Suprapubic skin (tissue), 4 donors: ENCODE data around the gene DPF1. TPM values are rescaled to one million over a fixed set of nuclear protein-coding genes. Genes with fewer than 3 reads are reported as not detected.

Experiments used
- DNase-seq, 2 donors: peaks; one replicate each; pipeline ENCODE4 v3.0.0-alpha.2; 2019; ENCODE audit warnings: low spot score in 2 of 2
- H3K27ac ChIP-seq: fragments of 200-600 bp; sonication (generic); one replicate; pipeline ENCODE4 v1.5.1; 2019
- H3K27me3 ChIP-seq: fragments of 200-600 bp; sonication (generic); one replicate; pipeline ENCODE4 v1.5.1; 2019
- H3K36me3 ChIP-seq: fragments of 200-600 bp; sonication (generic); one replicate; pipeline ENCODE4 v1.5.1; 2019
- H3K4me1 ChIP-seq: fragments of 200-600 bp; sonication (generic); one replicate; pipeline ENCODE4 v1.5.1; 2019
- H3K4me3 ChIP-seq: fragments of 200-600 bp; sonication (generic); one replicate; pipeline ENCODE4 v1.5.1; 2019; ENCODE audit warnings: mild to moderate bottlenecking
- H3K9me3 ChIP-seq: fragments of 200-600 bp; sonication (generic); one replicate; pipeline ENCODE4 v1.5.1; 2019
- CTCF ChIP-seq, 2 donors: fragments of 200-600 bp in 1 of 2; fragments of 450-650 bp in 1 of 2; sonication (generic) in 1 of 2; IDR thresholded peaks; one replicate each; pipeline ENCODE4 v1.5.1; 2016 to 2019; ENCODE audit warnings: antibody characterized with exemption in 2 of 2, mild to moderate bottlenecking in 1 of 2, moderate library complexity in 1 of 2
- EP300 ChIP-seq: sonication (generic); formaldehyde crosslinking; IDR thresholded peaks from one replicate; pipeline ENCODE4 v1.6.1; 2017; ENCODE audit warnings: antibody characterized with exemption
- POLR2A ChIP-seq, 2 donors: fragments of 450-650 bp; IDR thresholded peaks; one replicate each; pipeline ENCODE4 v1.6.1; 2017; ENCODE audit warnings: antibody characterized with exemption in 2 of 2, mild to moderate bottlenecking in 2 of 2, moderate library complexity in 2 of 2
- POLR2AphosphoS5 ChIP-seq, 3 donors: sonication (generic); formaldehyde crosslinking; IDR thresholded peaks; one replicate each; pipeline ENCODE4 v1.6.1; 2017; ENCODE audit warnings: antibody characterized with exemption in 3 of 3
- WGBS: methylation state at CpG from one replicate; pipeline ENCODE4 v1.1.5; 2018; 5-methylcytosine and 5-hydroxymethylcytosine counted together
- total RNA-seq, 4 donors: library from RNA; depleted of rRNA; stranded (reverse); fragments of >200 nt; gene quantifications; one replicate each; pipeline ENCODE4 v1.1.0, GENCODE V29; 2016

The DPF1 gene
- total RNA-seq, 4 donors from 2014 or later, result 1.1 TPM; not detected in 3

GRCh38 chr19:38170334-38170733 is 53.7 kb downstream of the DPF1 start:
- Histone ChIP-seq H3K4me1 (peaks cover 7% of the 10 kb centered on the region), H3K9me3 (no peaks in the 10 kb centered on the region), H3K27ac (no peak overlapping the region), H3K36me3 (peaks cover 35% of the 10 kb centered on the region), H3K4me3 (no peak overlapping the region), H3K27me3 (no peaks in the 10 kb centered on the region)
- WGBS, result 66% methylated on average over 4 of the region's 12 CpGs
- TF ChIP-seq POLR2A (IDR thresholded peaks at IDR 0.05), result no peak
- TF ChIP-seq EP300, result no peak
- TF ChIP-seq CTCF (IDR thresholded peaks at IDR 0.05), result no peak
- TF ChIP-seq POLR2AphosphoS5 (IDR thresholded peaks at IDR 0.05), result no peak
- DNase-seq, result no peak

- WGBS, result 84% methylated on average over 4 of the region's 4 CpGs
- TF ChIP-seq POLR2AphosphoS5 (IDR thresholded peaks at IDR 0.05) (no peak), POLR2A (IDR thresholded peaks at IDR 0.05) (no peak), CTCF (IDR thresholded peaks at IDR 0.05) (no peak)
- no peak for DNase-seq
- peaks cover 52% of the 10 kb centered on the region for H3K36me3 ChIP-seq
- H3K27me3 ChIP-seq, result no peaks in the 10 kb centered on the region
- H3K27ac ChIP-seq, result no peak overlapping the region
- no peak overlapping the region for H3K4me3 ChIP-seq
- peaks cover 5% of the 10 kb centered on the region for H3K4me1 ChIP-seq
- H3K9me3 ChIP-seq, result no peaks in the 10 kb centered on the region
Measured at GRCh38 chr19:38168637-38169036, 55.4 kb downstream of the DPF1 start.

GRCh38 chr19:38165335-38165734 is 58.7 kb downstream of the DPF1 start:
- H3K27me3 ChIP-seq, result no peaks in the 10 kb centered on the region
- H3K27ac ChIP-seq, result no peak overlapping the region
- WGBS, result 92% methylated on average over 6 of the region's 6 CpGs
- no peak for DNase-seq
- H3K9me3 ChIP-seq, result peaks cover 4% of the 10 kb centered on the region
- no peak for TF ChIP-seq POLR2A (IDR thresholded peaks at IDR 0.05)
- no peak for TF ChIP-seq POLR2AphosphoS5 (IDR thresholded peaks at IDR 0.05)
- no peak for TF ChIP-seq EP300
- TF ChIP-seq CTCF (IDR thresholded peaks at IDR 0.05), result no peak
- peaks cover 70% of the 10 kb centered on the region for H3K36me3 ChIP-seq
- no peak overlapping the region for H3K4me3 ChIP-seq
- no peaks in the 10 kb centered on the region for H3K4me1 ChIP-seq

- no peak overlapping the region for H3K4me3 ChIP-seq
- H3K27me3 ChIP-seq, result no peaks in the 10 kb centered on the region
- TF ChIP-seq CTCF (IDR thresholded peaks at IDR 0.05) (no peak), POLR2A (IDR thresholded peaks at IDR 0.05) (no peak), EP300 (no peak), POLR2AphosphoS5 (IDR thresholded peaks at IDR 0.05) (no peak)
- peaks cover 4% of the 10 kb centered on the region for H3K9me3 ChIP-seq
- no peak for DNase-seq
- H3K4me1 ChIP-seq, result no peaks in the 10 kb centered on the region
- H3K36me3 ChIP-seq, result peaks cover 74% of the 10 kb centered on the region
- WGBS, result 96% methylated on average over 24 of the region's 25 CpGs
- no peak overlapping the region for H3K27ac ChIP-seq
Measured at GRCh38 chr19:38164526-38164925, 59.5 kb downstream of the DPF1 start.

- no peak overlapping the region for H3K4me3 ChIP-seq
- TF ChIP-seq EP300 (no peak), POLR2A (IDR thresholded peaks at IDR 0.05) (no peak), CTCF (IDR thresholded peaks at IDR 0.05) (no peak), POLR2AphosphoS5 (IDR thresholded peaks at IDR 0.05) (no peak)
- no peak for DNase-seq
- 95% methylated on average over 23 of the region's 23 CpGs for WGBS
- peaks cover 79% of the 10 kb centered on the region for H3K36me3 ChIP-seq
- H3K27ac ChIP-seq, result no peak overlapping the region
- H3K9me3 ChIP-seq, result peaks cover 4% of the 10 kb centered on the region
- H3K27me3 ChIP-seq, result no peaks in the 10 kb centered on the region
- H3K4me1 ChIP-seq, result no peaks in the 10 kb centered on the region
Measured at GRCh38 chr19:38163419-38164290, 60.4 kb downstream of the DPF1 start.
